GM12892 (cell line): ENCODE results near the gene RRAS.

Source experiments
- DNase-seq: peaks from one replicate; pipeline ENCODE4 v3.0.0; 2011; ENCODE audit not compliant: insufficient read length
- FAIRE-seq: peaks from 2 replicates; lab custom pipeline; 2011; peaks lifted over from hg19 to GRCh38; lab: Jason Lieb, UNC
- POLR2A ChIP-seq: IDR thresholded peaks from 2 replicates; pipeline ENCODE4 v1.6.1; 2011; ENCODE audit warnings: low read depth, low read length, control low read depth
- POLR2AphosphoS5 ChIP-seq: IDR thresholded peaks from 2 replicates; pipeline ENCODE4 v1.6.1; 2011; ENCODE audit warnings: low read depth, low read length, control low read depth
- TAF1 ChIP-seq: IDR thresholded peaks from 2 replicates; pipeline ENCODE4 v1.6.1; 2011; ENCODE audit warnings: low read depth, mild to moderate bottlenecking, control low read depth, low read length, borderline replicate concordance

RRAS gene

GRCh38 chr19:49683814-49684250 lies 43.9 kb upstream of the RRAS start:
- no peak for TF ChIP-seq TAF1
- no peak; the same call in 1 of the 2 replicates for TF ChIP-seq POLR2A
- TF ChIP-seq POLR2AphosphoS5: no peak
- no peak for FAIRE-seq
- no peak for DNase-seq

- FAIRE-seq (no peak), DNase-seq (no peak)
- TF ChIP-seq TAF1 (no peak), POLR2AphosphoS5 (no peak), POLR2A (0 out of 2 replicates have a peak, but pooled peaks have one; percentile 27)
Measured at GRCh38 chr19:49682274-49682673, 42.3 kb upstream of the RRAS start.

GRCh38 chr19:49681830-49682229 lies 41.9 kb upstream of the RRAS start:
- no peak for FAIRE-seq
- TF ChIP-seq POLR2A (no peak), POLR2AphosphoS5 (no peak)
- DNase-seq: no peak

- DNase-seq: peak; percentile 94
- TF ChIP-seq POLR2A (no peak), TAF1 (no peak)
- peak; percentile 98 for FAIRE-seq
Measured at GRCh38 chr19:49680421-49681351, 40.7 kb upstream of the RRAS start.

GRCh38 chr19:49679771-49680413 lies 39.9 kb upstream of the RRAS start:
- TF ChIP-seq TAF1: no peak
- TF ChIP-seq POLR2AphosphoS5: no peak
- no peak for TF ChIP-seq POLR2A
- no peak for DNase-seq
- no peak for FAIRE-seq

- DNase-seq (no peak), FAIRE-seq (no peak)
- TF ChIP-seq POLR2A (no peak), TAF1 (no peak)
Measured at GRCh38 chr19:49678985-49679770, 39.2 kb upstream of the RRAS start.

- DNase-seq: no peak
- TF ChIP-seq POLR2A: no peak
- TF ChIP-seq POLR2AphosphoS5: peak; percentile 49; the same call in 1 of the 2 replicates
- peak; percentile 76 for FAIRE-seq
Measured at GRCh38 chr19:49677901-49678674, 38.1 kb upstream of the RRAS start.

- FAIRE-seq: peak; percentile 24
- TF ChIP-seq POLR2AphosphoS5: peak; percentile 92
- TF ChIP-seq TAF1: peak; percentile 79; the same call in 1 of the 2 replicates
- peak; percentile 96 for TF ChIP-seq POLR2A
- DNase-seq: no peak
Measured at GRCh38 chr19:49677231-49677900, 37.4 kb upstream of the RRAS start, which contains the start of gene PRMT1. PRMT1 (plus strand) TSS chr19:49677271; CDS start chr19:49677281, 10 bp downstream.

- DNase-seq (peak; percentile 92), FAIRE-seq (peak; percentile 100)
- no peak for TF ChIP-seq TAF1
- TF ChIP-seq POLR2A: no peak
- TF ChIP-seq POLR2AphosphoS5: no peak
Measured at GRCh38 chr19:49676784-49677230, 36.9 kb upstream of the RRAS start.
